HuH-7 (cell line): ENCODE data around the gene C1QTNF4.
"Not testable (repeated sequence)": the region's sequence is repeated elsewhere in the genome, so short reads cannot be mapped to it uniquely, and the experiment has no call there.

ENCODE experiments used
- DNase-seq: peaks from one replicate; pipeline ENCODE4 v3.0.0; 2011; ENCODE audit warnings: low spot score

Gene C1QTNF4

DNA sequence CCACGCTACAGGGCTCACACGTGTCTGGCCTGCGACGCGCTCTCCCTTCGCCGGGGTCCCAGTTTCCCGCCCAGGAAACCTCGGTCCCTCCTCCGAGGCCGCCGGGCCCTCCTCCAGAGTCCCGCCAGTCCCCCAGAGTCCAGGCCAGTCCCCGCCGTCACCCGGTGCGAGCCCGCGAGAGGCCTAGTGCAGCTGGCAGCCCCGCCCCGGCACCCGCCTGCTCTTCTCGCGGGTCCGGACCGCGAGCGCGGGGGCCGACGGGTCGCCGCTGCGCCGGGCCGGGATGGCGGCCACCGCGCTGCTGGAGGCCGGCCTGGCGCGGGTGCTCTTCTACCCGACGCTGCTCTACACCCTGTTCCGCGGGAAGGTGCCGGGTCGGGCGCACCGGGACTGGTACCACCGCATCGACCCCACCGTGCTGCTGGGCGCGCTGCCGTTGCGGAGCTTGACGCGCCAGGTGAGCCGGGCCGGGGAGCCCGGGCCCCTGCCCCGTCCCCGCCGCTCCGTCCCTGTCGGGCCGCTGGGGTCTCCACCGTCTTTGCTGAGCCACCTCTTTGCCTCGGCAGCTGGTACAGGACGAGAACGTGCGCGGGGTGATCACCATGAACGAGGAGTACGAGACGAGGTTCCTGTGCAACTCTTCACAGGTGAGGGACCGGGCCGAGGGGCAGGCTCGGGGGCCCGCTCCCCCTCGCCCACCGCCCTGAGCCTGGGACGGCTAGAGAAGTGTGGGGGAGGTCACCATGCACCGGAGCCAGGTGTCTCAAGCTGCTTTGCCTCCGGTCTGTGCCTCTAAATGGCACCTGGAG, 28.7 kb downstream of the C1QTNF4 start, which contains the start of gene PTPMT1:
Gene PTPMT1 (plus strand): TSS at position 260 of the 809 bp plus-strand sequence. CDS start 24 bp downstream, at position 284.
- peak; percentile 81 for DNase-seq

DNA sequence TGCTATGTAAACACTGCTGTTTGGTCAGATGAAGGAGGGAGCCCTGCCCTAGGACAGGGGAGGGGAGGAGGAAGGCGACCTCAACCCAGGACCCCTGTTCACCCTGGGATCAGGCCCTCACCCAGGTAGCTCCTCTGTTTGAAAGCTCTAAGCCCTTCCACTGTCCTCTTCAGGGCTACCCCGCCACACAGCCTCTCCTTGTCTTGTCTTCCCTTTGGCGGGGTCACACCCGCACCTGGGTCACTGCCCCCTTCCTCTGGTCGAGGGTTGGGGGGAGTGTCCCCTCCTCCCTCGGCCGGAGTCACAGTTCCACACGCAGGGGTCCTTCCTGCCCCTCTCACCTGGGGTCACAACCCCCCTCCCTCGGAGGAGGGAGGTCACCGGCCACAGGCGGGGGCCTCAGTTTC, 29.3 kb downstream of the C1QTNF4 start:
- DNase-seq, result no peak

DNA sequence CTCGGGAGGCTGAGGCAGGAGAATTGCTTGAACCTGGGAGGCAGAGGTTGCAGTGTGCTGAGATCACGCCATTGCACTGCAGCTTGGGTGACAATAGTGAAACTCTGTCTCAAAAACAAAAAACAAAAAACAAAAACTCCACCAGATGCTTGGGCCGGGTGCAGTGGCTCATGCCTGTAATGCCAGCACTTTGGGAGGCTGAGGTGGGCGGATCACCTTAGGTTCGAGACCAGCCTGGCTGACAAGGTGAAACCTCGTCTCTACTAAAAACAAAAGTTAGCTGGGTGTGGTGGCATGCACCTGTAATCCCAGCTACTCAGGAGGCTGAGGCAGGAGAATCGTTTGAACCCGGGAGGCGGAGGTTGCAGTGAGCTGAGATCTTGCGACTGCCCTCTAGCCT, 29.8 kb downstream of the C1QTNF4 start:
- DNase-seq, result not testable (repeated sequence)

DNA sequence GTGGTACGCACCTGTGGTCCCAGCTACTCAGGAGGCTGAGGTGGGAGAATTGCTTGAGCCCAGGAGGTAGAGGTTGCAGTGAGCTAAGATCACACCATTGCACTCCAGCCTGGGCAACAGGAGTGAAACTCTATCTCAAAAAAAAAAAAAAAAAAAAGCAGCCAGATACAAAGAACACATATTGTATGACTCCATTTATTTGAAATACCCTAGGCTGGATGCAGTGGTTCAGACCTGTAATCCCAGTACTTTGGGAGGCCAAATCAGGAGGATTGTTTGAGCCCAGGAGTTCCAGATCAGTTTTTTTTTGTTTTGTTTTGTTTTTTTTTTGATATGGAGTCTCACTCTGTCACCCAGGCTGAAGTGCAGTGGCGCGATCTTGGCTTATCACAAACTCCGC, 31.8 kb downstream of the C1QTNF4 start:
- DNase-seq, result not testable (repeated sequence)

DNA sequence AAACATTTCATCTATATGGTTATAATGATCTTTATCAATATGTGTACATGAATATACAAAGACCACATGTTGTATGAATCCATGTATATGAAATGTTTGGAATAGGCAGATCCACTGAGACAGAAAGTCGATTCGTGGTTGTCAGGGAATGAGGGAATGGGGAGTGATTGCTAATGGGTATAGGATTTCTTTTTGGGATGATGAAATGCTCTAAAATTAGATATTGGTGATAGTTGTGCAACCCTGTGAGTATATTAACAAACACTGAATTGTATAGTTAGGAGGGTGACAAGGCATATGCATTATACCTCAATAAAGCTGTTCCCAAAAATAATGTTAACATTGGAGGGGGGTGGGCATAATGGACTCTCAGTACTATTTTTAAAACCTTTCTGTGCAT, 33.8 kb downstream of the C1QTNF4 start:
- no peak for DNase-seq

DNA sequence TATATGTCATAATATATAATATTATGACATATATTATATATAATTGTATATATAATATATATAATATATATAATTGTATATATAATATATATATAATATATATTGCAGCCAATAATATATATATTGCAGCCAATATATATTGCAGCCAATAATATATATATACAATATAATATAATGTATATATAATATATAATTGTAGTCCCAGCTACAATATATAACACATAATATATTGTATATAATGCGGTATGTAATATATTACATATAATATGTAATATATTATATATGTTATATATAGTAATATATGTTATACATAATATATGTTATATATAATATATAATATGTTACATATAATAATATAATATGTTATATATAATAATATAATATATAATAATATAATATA, 35.5 kb downstream of the C1QTNF4 start:
- DNase-seq, result no peak

DNA sequence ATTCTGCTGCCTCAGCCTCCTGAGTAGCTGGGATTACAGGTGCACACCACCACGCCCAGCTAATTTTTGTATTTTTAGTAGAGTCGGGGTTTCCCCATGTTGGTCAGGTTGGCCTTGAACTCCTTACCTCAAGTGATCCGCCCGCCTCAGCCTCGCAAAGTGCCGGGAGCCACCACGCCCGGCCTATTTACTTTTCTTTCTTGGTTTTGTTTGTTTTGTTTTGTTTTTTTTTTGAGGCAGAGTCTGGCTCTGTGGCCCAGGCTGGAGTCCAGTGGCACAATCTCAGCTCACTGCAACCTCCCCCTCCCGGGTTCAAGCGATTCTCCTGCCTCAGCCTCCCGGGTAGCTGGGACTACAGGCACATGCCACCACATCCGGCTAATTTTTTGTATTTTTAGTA, 37.2 kb downstream of the C1QTNF4 start:
- not testable (repeated sequence) for DNase-seq

DNA sequence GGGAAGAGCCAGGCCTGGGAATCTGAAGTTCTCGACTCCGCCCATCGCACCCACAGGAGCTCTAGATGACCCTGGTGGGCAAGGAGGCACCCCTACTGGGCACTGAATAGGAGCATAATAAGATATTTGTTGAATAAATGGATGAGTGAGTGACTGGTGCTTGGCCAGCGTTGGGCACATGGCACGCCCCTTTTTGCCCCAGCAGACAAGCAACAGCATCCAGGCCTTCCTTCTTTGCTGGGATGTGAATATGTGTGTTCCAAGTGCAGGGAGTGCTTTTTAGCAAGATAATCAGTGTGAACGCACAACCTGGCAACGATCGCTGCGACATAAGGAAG, 40.8 kb downstream of the C1QTNF4 start:
- DNase-seq, result no peak

DNA sequence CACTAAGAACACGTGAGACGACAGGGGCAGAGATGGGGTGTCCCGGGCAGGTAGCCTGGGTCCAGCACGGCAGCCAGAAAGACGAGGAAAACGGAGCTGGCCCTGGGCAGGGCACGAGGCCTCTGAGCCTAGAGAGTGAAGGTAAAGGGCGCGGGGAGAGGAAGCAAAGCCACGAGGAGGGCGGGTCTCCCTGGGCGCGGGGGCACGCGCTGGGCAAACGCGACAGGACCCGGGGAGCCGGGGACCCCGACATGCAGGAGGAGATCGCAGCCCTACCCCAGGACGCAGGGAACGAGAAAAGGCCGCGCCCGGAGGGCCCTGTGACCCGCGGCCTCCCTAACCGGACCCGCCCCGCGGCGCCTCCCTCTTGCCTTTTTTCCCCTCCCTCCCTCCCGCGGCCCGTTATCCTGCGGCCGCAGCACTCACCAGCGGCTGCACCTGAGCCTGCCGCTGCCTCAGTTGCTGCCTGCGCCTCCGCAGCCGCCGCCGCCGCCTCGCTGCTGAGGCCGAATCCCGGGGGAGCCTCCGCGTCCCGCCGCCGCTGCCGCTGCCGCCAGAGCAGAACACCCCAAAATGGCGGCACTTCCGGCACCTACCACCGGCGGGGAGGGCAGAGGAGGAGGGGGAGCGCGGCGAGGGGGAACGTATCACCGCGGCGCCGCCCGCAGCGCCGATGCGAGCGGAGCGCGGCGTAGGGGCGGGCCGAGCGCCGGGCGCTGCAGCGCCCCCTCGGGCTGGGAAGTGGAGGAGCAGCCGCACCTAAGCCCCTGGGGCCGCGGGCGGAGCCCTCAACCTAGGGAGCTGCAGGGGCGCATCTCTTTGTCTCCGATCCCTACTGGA, 41.4 kb downstream of the C1QTNF4 start, which contains the start of gene CELF1:
Gene CELF1 (minus strand): TSS at position 567 of the 840 bp plus-strand sequence. CDS start 53,609 bp downstream, outside the sequence.
- peak; percentile 80 for DNase-seq

DNA sequence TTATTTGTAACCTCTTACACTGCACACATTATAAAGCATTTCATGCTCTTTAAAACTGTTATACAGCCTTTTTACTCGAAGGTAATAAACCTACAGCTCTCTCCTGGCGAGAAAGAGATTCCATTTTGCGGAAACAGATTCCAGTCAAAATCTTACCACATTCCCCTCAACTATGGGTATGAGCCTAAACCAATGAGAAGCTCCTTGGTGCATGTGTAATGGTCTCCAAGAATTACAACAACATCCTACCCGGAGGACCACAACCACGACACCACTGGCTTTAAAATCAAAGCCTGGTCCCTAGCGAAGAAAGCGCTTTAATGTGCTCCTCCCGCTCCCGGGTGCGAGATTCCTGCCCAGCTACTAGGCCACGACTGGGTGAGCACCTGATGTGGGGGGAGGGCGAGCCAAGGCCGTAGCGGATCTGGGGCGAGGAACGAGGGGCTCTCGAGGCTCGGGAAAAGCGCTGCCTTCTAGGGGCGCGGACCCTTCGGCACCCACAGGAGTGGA, 42.1 kb downstream of the C1QTNF4 start:
- peak; percentile 23 for DNase-seq

DNA sequence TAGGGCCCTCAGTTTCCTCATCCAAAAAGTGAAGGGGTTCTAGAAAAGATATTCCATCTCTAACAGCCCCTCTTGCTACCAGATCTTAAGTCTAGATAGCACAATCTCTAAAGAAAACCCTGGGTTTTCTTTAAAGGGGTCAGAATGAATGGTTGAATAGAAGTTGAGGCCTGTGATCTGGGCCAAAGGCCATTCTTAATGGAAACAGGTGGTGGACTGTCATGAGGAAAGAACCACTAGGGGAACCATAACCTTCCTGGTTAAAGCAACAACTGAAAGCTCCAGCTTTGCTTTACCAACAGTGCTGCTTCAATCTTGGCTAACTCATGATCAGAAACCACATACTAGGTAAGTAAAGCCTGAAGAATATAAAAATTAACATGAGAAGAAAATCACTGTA, 43.1 kb downstream of the C1QTNF4 start:
- peak; percentile 39 for DNase-seq

DNA sequence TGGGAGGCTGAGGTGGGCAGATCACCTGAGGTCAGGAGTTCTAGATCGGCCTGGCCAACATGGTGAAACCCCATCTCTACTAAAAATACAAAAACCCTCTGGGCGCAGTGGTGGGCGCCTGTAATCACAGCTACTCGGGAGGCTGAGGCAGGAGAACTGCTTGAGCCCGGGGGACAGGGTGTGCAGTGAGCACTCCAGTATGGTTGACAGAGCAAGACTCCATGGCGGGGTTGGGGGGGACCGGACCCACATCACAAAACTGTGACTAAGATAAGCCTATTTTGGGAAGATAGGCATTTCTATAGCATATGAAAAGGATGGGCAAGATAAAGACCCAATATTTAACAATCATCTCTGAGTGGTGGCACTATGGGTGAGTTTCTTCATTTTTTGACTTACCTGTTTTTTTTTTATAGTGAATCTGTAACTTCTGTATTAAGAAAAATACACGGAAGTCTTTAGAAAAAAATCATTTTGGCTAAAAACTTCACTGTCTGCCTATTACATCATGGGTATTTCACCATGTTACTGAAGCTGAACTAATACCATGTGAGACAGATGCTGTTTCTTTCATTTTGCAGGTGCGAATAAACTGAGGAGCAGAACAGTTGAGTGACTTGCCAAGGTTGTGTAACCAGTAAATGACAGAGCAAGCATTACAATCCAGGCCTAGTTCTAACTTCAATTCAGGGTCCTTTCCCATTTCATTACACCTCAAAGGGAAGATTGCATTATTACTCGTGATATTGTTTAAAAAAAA, 43.7 kb downstream of the C1QTNF4 start:
- DNase-seq, result no peak

DNA sequence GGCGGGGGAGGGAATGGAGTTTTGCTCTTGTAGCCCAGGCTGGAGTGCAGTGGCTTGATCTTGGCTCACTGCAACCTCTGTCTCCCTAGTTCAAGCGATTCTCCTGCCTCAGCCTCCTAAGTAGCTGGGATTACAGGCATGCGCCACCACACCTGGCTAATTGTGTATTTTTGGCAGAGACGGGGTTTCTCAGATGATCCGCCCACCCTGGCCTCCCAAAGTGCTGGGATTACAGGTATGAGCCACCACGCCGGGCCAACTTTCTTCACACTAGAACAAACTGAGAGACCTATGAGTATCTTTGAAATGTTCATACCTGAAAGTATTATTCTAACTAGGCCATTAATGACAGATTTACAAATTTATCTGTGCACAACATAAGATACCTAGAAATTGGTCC, 47.9 kb downstream of the C1QTNF4 start:
- DNase-seq, result not testable (repeated sequence)

DNA sequence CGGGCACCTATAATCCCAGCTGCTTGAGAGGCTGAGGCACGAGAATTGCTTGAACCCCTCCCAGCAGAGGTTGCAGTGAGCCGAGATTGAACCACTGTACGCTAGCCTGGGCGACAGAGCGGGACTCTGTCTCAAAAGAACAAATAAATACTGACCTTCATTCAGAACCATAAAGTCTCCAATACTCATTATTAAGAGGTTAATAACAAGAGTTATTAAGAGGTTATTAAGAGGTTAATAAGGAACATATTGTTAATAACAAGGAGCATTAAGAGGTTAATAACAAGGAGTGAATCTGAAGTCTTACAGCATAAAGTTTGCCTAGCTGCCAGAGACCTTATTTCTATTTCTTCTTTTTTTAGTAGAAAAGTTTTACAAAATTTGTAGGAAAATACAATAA, 48.9 kb downstream of the C1QTNF4 start:
- no peak for DNase-seq

DNA sequence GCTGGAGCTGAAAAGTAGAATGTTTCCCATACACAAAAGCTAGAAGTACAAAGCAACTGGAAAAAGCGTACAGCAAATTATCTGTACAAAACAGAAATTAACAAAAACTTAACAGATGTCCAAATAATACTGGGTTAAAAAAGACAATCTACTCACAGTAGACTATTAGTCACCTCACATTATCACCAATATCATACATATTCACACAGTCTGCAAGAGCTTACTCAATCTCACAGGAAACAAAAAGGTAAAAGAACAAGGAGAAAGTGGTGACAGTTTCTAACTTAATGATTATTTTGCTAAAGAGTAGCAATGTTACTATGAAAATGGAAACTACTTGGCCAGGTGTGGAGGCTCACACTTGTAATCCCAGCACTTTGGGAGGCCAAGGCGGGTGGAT, 53.1 kb downstream of the C1QTNF4 start:
- no peak for DNase-seq

DNA sequence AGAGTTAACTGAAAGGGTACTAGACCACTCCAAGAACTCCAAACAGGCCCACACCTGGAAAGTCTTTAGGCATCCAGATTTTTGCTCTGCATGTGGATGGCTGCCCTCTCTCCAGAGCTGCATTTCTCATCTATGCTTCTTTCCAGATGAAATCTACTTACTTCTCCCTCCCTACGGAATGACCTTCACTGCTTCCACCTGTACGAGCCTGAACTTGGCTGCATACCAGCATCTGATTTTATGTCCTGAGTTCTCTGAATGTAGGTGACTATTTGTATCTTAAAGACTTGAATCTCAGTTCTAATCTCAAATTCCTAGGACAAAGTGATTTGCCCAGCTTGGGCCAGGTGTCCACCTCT, 54.6 kb downstream of the C1QTNF4 start:
- no peak for DNase-seq
